ENCODE measurements around the gene KLHL41.

GRCh38 chr2:169523681-169524080 is 14.2 kb downstream of the KLHL41 start:
- TF ChIP-seq CTCF (IDR thresholded peaks at IDR 0.05; ENCODE audit: poor library complexity), result no peak
- no peak for TF ChIP-seq EZH2 (IDR thresholded peaks at IDR 0.05; ENCODE audit: borderline replicate concordance)
